Left lung (tissue), 10 donors: ENCODE results near the gene CEP68. TPM values are rescaled to one million over a fixed set of nuclear protein-coding genes. Genes with fewer than 3 reads are reported as not detected.

ENCODE experiments used
- ATAC-seq: fragments of 200-7000 bp; cut with Tn5 transposase; one replicate; pipeline ENCODE4 v1.9.1; 2020; ENCODE audit warnings: moderate library complexity
- DNase-seq, 4 donors: peaks; one replicate each; pipeline ENCODE4 v3.0.0-alpha.2; 2013 to 2020
- H3K27ac ChIP-seq, 2 donors: fragments of 200-600 bp; sonication (generic) in 1 of 2; one replicate each; pipeline versions ENCODE4 v1.5.0 to v1.8.0; 2020 to 2021
- H3K27me3 ChIP-seq, 2 donors: fragments of 200-600 bp; sonication (generic) in 1 of 2; one replicate each; pipeline versions ENCODE4 v1.5.0 to v1.8.0; 2020 to 2021
- H3K36me3 ChIP-seq, 2 donors: fragments of 200-600 bp; sonication (generic) in 1 of 2; one replicate each; pipeline versions ENCODE4 v1.5.0 to v1.8.0; 2020 to 2021
- H3K4me1 ChIP-seq, 2 donors: fragments of 200-600 bp; one replicate each; pipeline ENCODE4 v1.8.0; 2021
- H3K4me3 ChIP-seq, 2 donors: fragments of 200-600 bp; sonication (generic) in 1 of 2; one replicate each; pipeline versions ENCODE4 v1.5.0 to v1.8.0; 2020 to 2021; ENCODE audit warnings: mild to moderate bottlenecking in 1 of 2
- H3K9me3 ChIP-seq, 2 donors: fragments of 200-600 bp; sonication (generic) in 1 of 2; one replicate each; pipeline versions ENCODE4 v1.5.0 to v1.8.0; 2020 to 2021
- CTCF ChIP-seq, 2 donors: fragments of 200-600 bp; sonication (generic) in 1 of 2; IDR thresholded peaks; one replicate each; pipeline versions ENCODE4 v1.5.0 to v1.8.0; 2021; ENCODE audit warnings: antibody characterized with exemption in 2 of 2
- intact Hi-C, 2 donors: fragments of 100-400 bp; cut with DNase I; formaldehyde crosslinking; loops; one replicate each; pipeline versions ENCODE4 v1.11.2 to v1.14.2; 2022
- polyA plus RNA-seq, 6 donors: library from polyadenylated mRNA; unstranded; fragments of 120-200 nt; gene quantifications; one replicate each; pipeline ENCODE4 v1.2.1, GENCODE V29; 2013; ENCODE audit not compliant: insufficient read length in 6 of 6
- total RNA-seq, 2 donors: library from RNA; stranded (reverse); fragmentation: NEBNext Ultra II Directional; extraction: Animal tissue kit (Norgen Biotek cat#: 25700); gene quantifications; one replicate each; pipeline ENCODE4 v1.2.1, GENCODE V29; 2021
- donor health status: DM: no; HTN: yes; CAD: no.
- donor health status: DM: no; HTN: no; CAD: no.

Gene CEP68
- total and polyA plus RNA-seq, 8 donors: 7.9 to 32.4 (median 30.2) TPM

- Histone ChIP-seq H3K4me1 (peaks cover 0 to 15% of the 10 kb centered on the region in 2 donors), H3K4me3 (no peak overlapping the region), H3K27ac (no peak overlapping the region), H3K36me3 (peaks cover 0 to 18% of the 10 kb centered on the region in 2 donors), H3K27me3 (no peaks in the 10 kb centered on the region), H3K9me3 (no peaks in the 10 kb centered on the region)
- DNase-seq: no peak
- intact Hi-C loops: no loop called here
- TF ChIP-seq CTCF (IDR thresholded peaks at IDR 0.05): no peak
- peak; percentile 41 for ATAC-seq
These were observed 30.6 kb upstream of the CEP68 start for GRCh38 chr2:65025453-65026123.

GRCh38 chr2:65026154-65026553 is 30.1 kb upstream of the CEP68 start:
- intact Hi-C loops: no loop called here
- ATAC-seq: no peak
- no peak for TF ChIP-seq CTCF (IDR thresholded peaks at IDR 0.05)

GRCh38 chr2:65026704-65027464 is 29.3 kb upstream of the CEP68 start:
- Histone ChIP-seq H3K9me3 (no peaks in the 10 kb centered on the region), H3K27me3 (no peaks in the 10 kb centered on the region), H3K4me1 (peaks cover 4 to 26% of the 10 kb centered on the region in 2 donors), H3K27ac (no peak overlapping the region), H3K36me3 (peaks cover 0 to 5% of the 10 kb centered on the region in 2 donors), H3K4me3 (no peak overlapping the region)
- no peak for ATAC-seq
- no peak for DNase-seq
- intact Hi-C loops: no loop called here
- TF ChIP-seq CTCF (IDR thresholded peaks at IDR 0.05): no peak

More at GRCh38 chr2:65026154-65026553, 30.1 kb upstream of the CEP68 start:
- H3K36me3 ChIP-seq: peaks cover 0 to 13% of the 10 kb centered on the region in 2 donors
- peaks cover 0 to 18% of the 10 kb centered on the region in 2 donors for H3K4me1 ChIP-seq
- H3K27ac ChIP-seq: no peak overlapping the region
- no peak overlapping the region for H3K4me3 ChIP-seq
- H3K27me3 ChIP-seq: no peaks in the 10 kb centered on the region
- DNase-seq: no peak
- no peaks in the 10 kb centered on the region for H3K9me3 ChIP-seq

GRCh38 chr2:65027616-65028244 is 28.5 kb upstream of the CEP68 start:
- Histone ChIP-seq H3K27ac (no peak overlapping the region), H3K27me3 (no peaks in the 10 kb centered on the region), H3K9me3 (no peaks in the 10 kb centered on the region), H3K4me1 (peaks cover 9 to 33% of the 10 kb centered on the region in 2 donors), H3K4me3 (no peak overlapping the region), H3K36me3 (no peaks in the 10 kb centered on the region)
- intact Hi-C loops: no loop called here
- no peak for TF ChIP-seq CTCF (IDR thresholded peaks at IDR 0.05)
- ATAC-seq: no peak
- DNase-seq: peak in 1 of 4 donors; percentile 46
